T-helper 1 cell treated with Interleukin-12 subunit alpha and Interleukin-12 subunit beta and Interleukin-4 antibody, amounts not matched to agents 30 μg/mL and 1 μg/mL, for 36 hours (primary cell): ENCODE measurements around the gene CLDN14.

Experiments
- H3K27ac Mint-ChIP-seq: one replicate; pipeline ENCODE4 v1.8.0; 2021; ENCODE audit warnings: mild to moderate bottlenecking, mixed read lengths
- H3K27me3 Mint-ChIP-seq: one replicate; pipeline ENCODE4 v1.8.0; 2021; ENCODE audit warnings: low read depth, mixed read lengths
- H3K36me3 Mint-ChIP-seq: one replicate; pipeline ENCODE4 v1.8.0; 2021; ENCODE audit warnings: low read depth, mixed read lengths
- H3K4me1 Mint-ChIP-seq: one replicate; pipeline ENCODE4 v1.8.0; 2021; ENCODE audit warnings: low read depth, mixed read lengths
- H3K4me3 Mint-ChIP-seq: one replicate; pipeline ENCODE4 v1.8.0; 2021; ENCODE audit warnings: mild to moderate bottlenecking, moderate library complexity, mixed read lengths
- H3K9me3 Mint-ChIP-seq: one replicate; pipeline ENCODE4 v1.8.0; 2021; ENCODE audit warnings: mixed read lengths

CLDN14 gene

GRCh38 chr21:36479415-36480402, at the start of gene CLDN14:
Gene CLDN14, minus strand, starts transcription at chr21:36480122. Its CDS starts 18,427 bp downstream, at chr21:36461695.
- Mint-ChIP-seq H3K27me3 (no peaks in the 10 kb centered on the region), H3K4me1 (no peaks in the 10 kb centered on the region), H3K36me3 (no peaks in the 10 kb centered on the region), H3K4me3 (no peak within 1 kb of the TSS), H3K27ac (no peak within 1 kb of the TSS), H3K9me3 (no peaks in the 10 kb centered on the region)

- Mint-ChIP-seq H3K4me1 (no peaks in the 10 kb centered on the region), H3K27me3 (no peaks in the 10 kb centered on the region), H3K36me3 (no peaks in the 10 kb centered on the region), H3K27ac (no peak overlapping the region), H3K9me3 (no peaks in the 10 kb centered on the region), H3K4me3 (no peak overlapping the region)
Observed at GRCh38 chr21:36528716-36529115, 48.8 kb upstream of the CLDN14 start.

- Mint-ChIP-seq H3K4me3 (no peak overlapping the region), H3K36me3 (no peaks in the 10 kb centered on the region), H3K27ac (no peak overlapping the region), H3K4me1 (no peaks in the 10 kb centered on the region), H3K9me3 (no peaks in the 10 kb centered on the region), H3K27me3 (no peaks in the 10 kb centered on the region)
Observed at GRCh38 chr21:36527317-36527716, 47.4 kb upstream of the CLDN14 start.

- Mint-ChIP-seq H3K36me3 (no peaks in the 10 kb centered on the region), H3K27me3 (no peaks in the 10 kb centered on the region), H3K4me3 (no peak overlapping the region), H3K9me3 (no peaks in the 10 kb centered on the region), H3K4me1 (no peaks in the 10 kb centered on the region), H3K27ac (no peak overlapping the region)
Observed at GRCh38 chr21:36526104-36526503, 46.2 kb upstream of the CLDN14 start.

- Mint-ChIP-seq H3K4me1 (no peaks in the 10 kb centered on the region), H3K27me3 (no peaks in the 10 kb centered on the region), H3K36me3 (no peaks in the 10 kb centered on the region), H3K9me3 (peaks cover 8% of the 10 kb centered on the region), H3K27ac (no peak overlapping the region), H3K4me3 (no peak overlapping the region)
Observed at GRCh38 chr21:36524477-36524876, 44.6 kb upstream of the CLDN14 start.

GRCh38 chr21:36522219-36522808, 42.4 kb upstream of the CLDN14 start:
- Mint-ChIP-seq H3K9me3 (peaks cover 8% of the 10 kb centered on the region), H3K4me1 (no peaks in the 10 kb centered on the region), H3K36me3 (no peaks in the 10 kb centered on the region), H3K4me3 (no peak overlapping the region), H3K27ac (no peak overlapping the region), H3K27me3 (no peaks in the 10 kb centered on the region)

GRCh38 chr21:36518883-36519492, 39.1 kb upstream of the CLDN14 start:
- Mint-ChIP-seq H3K9me3 (peaks cover 8% of the 10 kb centered on the region), H3K27ac (no peak overlapping the region), H3K4me1 (no peaks in the 10 kb centered on the region), H3K36me3 (no peaks in the 10 kb centered on the region), H3K4me3 (no peak overlapping the region), H3K27me3 (no peaks in the 10 kb centered on the region)

GRCh38 chr21:36517366-36518075, 37.6 kb upstream of the CLDN14 start:
- Mint-ChIP-seq H3K9me3 (peaks cover 8% of the 10 kb centered on the region), H3K27me3 (peaks cover under 1% of the 10 kb centered on the region), H3K4me3 (no peak overlapping the region), H3K36me3 (no peaks in the 10 kb centered on the region), H3K27ac (no peak overlapping the region), H3K4me1 (no peaks in the 10 kb centered on the region)

GRCh38 chr21:36516281-36516680, 36.4 kb upstream of the CLDN14 start:
- peaks cover 2% of the 10 kb centered on the region for H3K4me1 Mint-ChIP-seq
- no peak overlapping the region for H3K27ac Mint-ChIP-seq
- H3K4me3 Mint-ChIP-seq = no peak overlapping the region
- H3K36me3 Mint-ChIP-seq = no peaks in the 10 kb centered on the region
- peaks cover 8% of the 10 kb centered on the region for H3K9me3 Mint-ChIP-seq
- H3K27me3 Mint-ChIP-seq = peaks cover 7% of the 10 kb centered on the region

- Mint-ChIP-seq H3K36me3 (no peaks in the 10 kb centered on the region), H3K9me3 (no peaks in the 10 kb centered on the region), H3K4me3 (no peak overlapping the region), H3K27ac (no peak overlapping the region), H3K27me3 (peaks cover 7% of the 10 kb centered on the region), H3K4me1 (peaks cover 2% of the 10 kb centered on the region)
Observed at GRCh38 chr21:36513430-36513829, 33.5 kb upstream of the CLDN14 start.

- Mint-ChIP-seq H3K4me3 (no peak overlapping the region), H3K4me1 (peaks cover 2% of the 10 kb centered on the region), H3K36me3 (no peaks in the 10 kb centered on the region), H3K27ac (no peak overlapping the region), H3K27me3 (peaks cover 7% of the 10 kb centered on the region), H3K9me3 (no peaks in the 10 kb centered on the region)
Observed at GRCh38 chr21:36512971-36513370, 33.0 kb upstream of the CLDN14 start.

GRCh38 chr21:36511484-36512220, 31.7 kb upstream of the CLDN14 start:
- Mint-ChIP-seq H3K4me3 (no peak overlapping the region), H3K27me3 (peaks cover 7% of the 10 kb centered on the region), H3K9me3 (no peaks in the 10 kb centered on the region), H3K4me1 (peaks cover 2% of the 10 kb centered on the region), H3K27ac (no peak overlapping the region), H3K36me3 (no peaks in the 10 kb centered on the region)

- H3K27ac Mint-ChIP-seq = no peak overlapping the region
Observed at GRCh38 chr21:36510911-36511310, 31.0 kb upstream of the CLDN14 start.

More at GRCh38 chr21:36510911-36511310, 31.0 kb upstream of the CLDN14 start:
- Mint-ChIP-seq H3K36me3 (no peaks in the 10 kb centered on the region), H3K27me3 (peaks cover 11% of the 10 kb centered on the region), H3K9me3 (no peaks in the 10 kb centered on the region), H3K4me1 (peaks cover 2% of the 10 kb centered on the region), H3K4me3 (no peak overlapping the region)
